Left ventricle myocardium superior (tissue), 1 donor: ENCODE measurements around the gene ATP5F1D. TPM values are rescaled to one million over a fixed set of nuclear protein-coding genes. Genes with fewer than 3 reads are reported as not detected.
A peak's percentile ranks its signal among the peaks of the same experiment; 100 is the strongest.

ENCODE experiments used
- ATAC-seq: fragments of 200-7000 bp; cut with Tn5 transposase; one replicate; pipeline ENCODE4 v1.9.1; 2020; ENCODE audit warnings: mild to moderate bottlenecking, moderate library complexity
- DNase-seq: peaks from one replicate; pipeline ENCODE4 v3.0.0-alpha.2; 2020
- intact Hi-C: fragments of 100-400 bp; cut with micrococcal nuclease; formaldehyde crosslinking; loops from one replicate; pipeline ENCODE4 v1.11.0; 2022
- total RNA-seq: library from RNA; stranded (reverse); fragmentation: NEBNext Ultra II Directional; extraction: Animal tissue kit (Norgen Biotek cat#: 25700); gene quantifications from one replicate; pipeline ENCODE4 v1.2.1, GENCODE V29; 2021
- donor health status: DM: no; HTN: yes; CAD: no; lungs with severe emphysema.

Gene ATP5F1D
- total RNA-seq, 1 donor from 2014 or later: 686 TPM

- no peak for ATAC-seq
- intact Hi-C loops: no loop called here
- DNase-seq: no peak
Observed at GRCh38 chr19:1219786-1220476, 21.6 kb upstream of the ATP5F1D start.

- no peak for ATAC-seq
- no peak for DNase-seq
- intact Hi-C loops: no loop called here
Observed at GRCh38 chr19:1220477-1220930, 21.0 kb upstream of the ATP5F1D start.

- ATAC-seq (peak; percentile 70), DNase-seq (peak; percentile 89)
- intact Hi-C loops: no loop called here
Observed at GRCh38 chr19:1220976-1221903, 20.3 kb upstream of the ATP5F1D start.

GRCh38 chr19:1221904-1222255 is 19.7 kb upstream of the ATP5F1D start:
- ATAC-seq: no peak
- intact Hi-C loops: no loop called here
- no peak for DNase-seq

GRCh38 chr19:1222394-1222793 is 19.2 kb upstream of the ATP5F1D start:
- ATAC-seq (no peak), DNase-seq (no peak)
- intact Hi-C loops: no loop called here

GRCh38 chr19:1223018-1223855 is 18.3 kb upstream of the ATP5F1D start:
- intact Hi-C loops: no loop called here
- DNase-seq: peak; percentile 63

GRCh38 chr19:1224047-1224825 is 17.3 kb upstream of the ATP5F1D start:
- no peak for DNase-seq
- intact Hi-C loops: no loop called here
- no peak for ATAC-seq

More at GRCh38 chr19:1223018-1223855, 18.3 kb upstream of the ATP5F1D start:
- ATAC-seq: peak; percentile 4

GRCh38 chr19:1224847-1225246 is 16.7 kb upstream of the ATP5F1D start:
- no peak for ATAC-seq
- DNase-seq: no peak

GRCh38 chr19:1225440-1226226 is 15.9 kb upstream of the ATP5F1D start:
- intact Hi-C loops: no loop called here
- no peak for ATAC-seq
- DNase-seq: no peak

More at GRCh38 chr19:1224847-1225246, 16.7 kb upstream of the ATP5F1D start:
- intact Hi-C loops: no loop called here

GRCh38 chr19:1226227-1226518 is 15.4 kb upstream of the ATP5F1D start:
- no peak for ATAC-seq
- intact Hi-C loops: no loop called here
- DNase-seq: no peak

GRCh38 chr19:1226522-1227303 is 14.8 kb upstream of the ATP5F1D start:
- DNase-seq (no peak), ATAC-seq (no peak)
- intact Hi-C loops: no loop called here

GRCh38 chr19:1227304-1228054 is 14.1 kb upstream of the ATP5F1D start:
- intact Hi-C loops: no loop called here

GRCh38 chr19:1228161-1228957 is 13.2 kb upstream of the ATP5F1D start:
- DNase-seq: no peak

More at GRCh38 chr19:1227304-1228054, 14.1 kb upstream of the ATP5F1D start:
- DNase-seq (no peak), ATAC-seq (no peak)

GRCh38 chr19:1229056-1229923 is 12.3 kb upstream of the ATP5F1D start:
- DNase-seq (no peak), ATAC-seq (no peak)
- intact Hi-C loops: no loop called here

More at GRCh38 chr19:1228161-1228957, 13.2 kb upstream of the ATP5F1D start:
- no peak for ATAC-seq
- intact Hi-C loops: no loop called here
